AG04450 (cell line): ENCODE results near the gene SMARCA5. TPM values are rescaled to one million over a fixed set of nuclear protein-coding genes. Genes with fewer than 3 reads are reported as not detected.

ENCODE experiments used
- CTCF ChIA-PET: fragments of 300-600, 350-600 bp; formaldehyde crosslinking; extraction: SDS; loops from one replicate; lab custom pipeline; 2022; ENCODE audit warnings: antibody characterized with exemption, inconsistent platforms; lab: Charles Lee
- POLR2A ChIA-PET: fragments of 350-600 bp; formaldehyde crosslinking; extraction: SDS; loops from one replicate; lab custom pipeline; 2021; ENCODE audit warnings: antibody characterized with exemption, inconsistent platforms; lab: Yijun Ruan, JAX
- DNase-seq: peaks from one replicate; pipeline ENCODE4 v3.0.0-alpha.2; 2011; ENCODE audit warnings: low read depth, low spot score
- H3K27ac ChIP-seq: one replicate; pipeline ENCODE4 v1.5.1; 2012; ENCODE audit warnings: low read depth, low read length, control low read depth
- H3K27me3 ChIP-seq: one replicate; pipeline ENCODE4 v1.6.0; 2012; ENCODE audit warnings: low read length; ENCODE audit not compliant: control insufficient read depth, insufficient read depth
- H3K4me3 ChIP-seq: 2 replicates; pipeline ENCODE4 v1.5.1; 2011; ENCODE audit warnings: mild to moderate bottlenecking, low read depth, low read length, control low read depth
- H3K9me3 ChIP-seq: 2 replicates; pipeline ENCODE4 v1.5.1; 2012; ENCODE audit warnings: low read length; ENCODE audit not compliant: control insufficient read depth, insufficient read depth
- CTCF ChIP-seq: IDR thresholded peaks from 2 replicates; pipeline ENCODE4 v1.5.1; 2011; ENCODE audit warnings: low read depth, low read length, control low read depth, inconsistent platforms
- polyA plus RNA-seq: library from polyadenylated mRNA; depleted of rRNA; stranded (reverse); fragments of >200 nt; gene quantifications from 2 replicates; pipeline ENCODE4 v1.2.3, GENCODE V29; 2011

The SMARCA5 gene
- polyA plus RNA-seq, 1 experiment = 26.8 TPM

GRCh38 chr4:143554728-143555597 is 41.5 kb downstream of the SMARCA5 start:
- H3K9me3 ChIP-seq = peaks cover 3% of the 10 kb centered on the region; the same call in 1 of the 2 replicates
- H3K27ac ChIP-seq = no peak overlapping the region
- DNase-seq = no peak
- H3K27me3 ChIP-seq = no peaks in the 10 kb centered on the region
- no peak overlapping the region for H3K4me3 ChIP-seq
- ChIA-PET POLR2A (no interaction called here), CTCF (no interaction called here)
- TF ChIP-seq CTCF = no peak

- no peak for TF ChIP-seq CTCF
- CTCF ChIA-PET = no interaction called here
- POLR2A ChIA-PET = no interaction called here
- no peak overlapping the region for H3K27ac ChIP-seq
- peaks cover 3% of the 10 kb centered on the region; the same call in 1 of the 2 replicates for H3K9me3 ChIP-seq
- no peaks in the 10 kb centered on the region for H3K27me3 ChIP-seq
- DNase-seq = no peak
- H3K4me3 ChIP-seq = no peak overlapping the region
These were observed 42.2 kb downstream of the SMARCA5 start for GRCh38 chr4:143555676-143556075.

- DNase-seq = no peak
- POLR2A ChIA-PET = no interaction called here
- H3K9me3 ChIP-seq = peaks cover 3% of the 10 kb centered on the region; the same call in 1 of the 2 replicates
- H3K4me3 ChIP-seq = no peak overlapping the region
- CTCF ChIA-PET = interaction anchor here (1.5 kb wide), 1 partner anchor 12 kb away, joined by 4 read pairs; no protein-coding TSS in a partner anchor
- TF ChIP-seq CTCF = no peak
- no peaks in the 10 kb centered on the region for H3K27me3 ChIP-seq
- H3K27ac ChIP-seq = no peak overlapping the region
These were observed 44.8 kb downstream of the SMARCA5 start for GRCh38 chr4:143558286-143558685.

GRCh38 chr4:143558823-143559756 is 45.6 kb downstream of the SMARCA5 start:
- no peaks in the 10 kb centered on the region for H3K27me3 ChIP-seq
- ChIA-PET CTCF (interaction anchor here (0.6 to 1.5 kb wide), 2 partner anchors 11 to 13 kb away, joined by 3 to 4 read pairs; no protein-coding TSS in a partner anchor), POLR2A (no interaction called here)
- peaks cover 3% of the 10 kb centered on the region; the same call in 1 of the 2 replicates for H3K9me3 ChIP-seq
- DNase-seq = no peak
- H3K27ac ChIP-seq = no peak overlapping the region
- H3K4me3 ChIP-seq = peak overlapping the region; percentile 60
- no peak; the same call in 1 of the 2 replicates for TF ChIP-seq CTCF
